Left lung (tissue), 10 donors: ENCODE results near the gene SHISA5. TPM values are rescaled to one million over a fixed set of nuclear protein-coding genes. Genes with fewer than 3 reads are reported as not detected.
"Not testable (repeated sequence)": the region's sequence is repeated elsewhere in the genome, so short reads cannot be mapped to it uniquely, and the experiment has no call there.

Experiments used
- ATAC-seq: fragments of 200-7000 bp; cut with Tn5 transposase; one replicate; pipeline ENCODE4 v1.9.1; 2020; ENCODE audit warnings: moderate library complexity
- DNase-seq, 4 donors: peaks; one replicate each; pipeline ENCODE4 v3.0.0-alpha.2; 2013 to 2020
- H3K27ac ChIP-seq, 2 donors: fragments of 200-600 bp; sonication (generic) in 1 of 2; one replicate each; pipeline versions ENCODE4 v1.5.0 to v1.8.0; 2020 to 2021
- H3K27me3 ChIP-seq, 2 donors: fragments of 200-600 bp; sonication (generic) in 1 of 2; one replicate each; pipeline versions ENCODE4 v1.5.0 to v1.8.0; 2020 to 2021
- H3K36me3 ChIP-seq, 2 donors: fragments of 200-600 bp; sonication (generic) in 1 of 2; one replicate each; pipeline versions ENCODE4 v1.5.0 to v1.8.0; 2020 to 2021
- H3K4me1 ChIP-seq, 2 donors: fragments of 200-600 bp; one replicate each; pipeline ENCODE4 v1.8.0; 2021
- H3K4me3 ChIP-seq, 2 donors: fragments of 200-600 bp; sonication (generic) in 1 of 2; one replicate each; pipeline versions ENCODE4 v1.5.0 to v1.8.0; 2020 to 2021; ENCODE audit warnings: mild to moderate bottlenecking in 1 of 2
- H3K9me3 ChIP-seq, 2 donors: fragments of 200-600 bp; sonication (generic) in 1 of 2; one replicate each; pipeline versions ENCODE4 v1.5.0 to v1.8.0; 2020 to 2021
- CTCF ChIP-seq, 2 donors: fragments of 200-600 bp; sonication (generic) in 1 of 2; IDR thresholded peaks; one replicate each; pipeline versions ENCODE4 v1.5.0 to v1.8.0; 2021; ENCODE audit warnings: antibody characterized with exemption in 2 of 2
- intact Hi-C, 2 donors: fragments of 100-400 bp; cut with DNase I; formaldehyde crosslinking; loops; one replicate each; pipeline versions ENCODE4 v1.11.2 to v1.14.2; 2022
- polyA plus RNA-seq, 6 donors: library from polyadenylated mRNA; unstranded; fragments of 120-200 nt; gene quantifications; one replicate each; pipeline ENCODE4 v1.2.1, GENCODE V29; 2013; ENCODE audit not compliant: insufficient read length in 6 of 6
- total RNA-seq, 2 donors: library from RNA; stranded (reverse); fragmentation: NEBNext Ultra II Directional; extraction: Animal tissue kit (Norgen Biotek cat#: 25700); gene quantifications; one replicate each; pipeline ENCODE4 v1.2.1, GENCODE V29; 2021
- donor health status: DM: no; HTN: yes; CAD: no.
- donor health status: DM: no; HTN: no; CAD: no.

The SHISA5 gene
- total and polyA plus RNA-seq, 8 donors = 99.2 to 206 (median 114) TPM

GRCh38 chr3:48535578-48535977 is 31.6 kb upstream of the SHISA5 start:
- intact Hi-C loops = no loop called here
- H3K27ac ChIP-seq = no peak overlapping the region
- H3K9me3 ChIP-seq = no peaks in the 10 kb centered on the region
- H3K27me3 ChIP-seq = no peaks in the 10 kb centered on the region
- ATAC-seq (no peak), DNase-seq (no peak)
- TF ChIP-seq CTCF (IDR thresholded peaks at IDR 0.05) = no peak
- peaks cover 0 to 70% of the 10 kb centered on the region in 2 donors for H3K36me3 ChIP-seq
- peaks cover 0 to 30% of the 10 kb centered on the region in 2 donors for H3K4me1 ChIP-seq
- H3K4me3 ChIP-seq = no peak overlapping the region

GRCh38 chr3:48532977-48533337 is 29.0 kb upstream of the SHISA5 start:
- intact Hi-C loops = no loop called here
- peak overlapping the region in 1 of 2 donors; percentile 79 for H3K27ac ChIP-seq
- no peak for ATAC-seq
- H3K9me3 ChIP-seq = no peaks in the 10 kb centered on the region
- no peak for DNase-seq
- no peak overlapping the region for H3K4me3 ChIP-seq
- no peaks in the 10 kb centered on the region for H3K27me3 ChIP-seq
- no peak for TF ChIP-seq CTCF (IDR thresholded peaks at IDR 0.05)
- H3K36me3 ChIP-seq = peaks cover 0 to 48% of the 10 kb centered on the region in 2 donors
- peaks cover 0 to 50% of the 10 kb centered on the region in 2 donors for H3K4me1 ChIP-seq

- H3K36me3 ChIP-seq = peaks cover 0 to 44% of the 10 kb centered on the region in 2 donors
- peak; percentile 23 for ATAC-seq
- peak overlapping the region in 1 of 2 donors; percentile 79 for H3K27ac ChIP-seq
Observed at GRCh38 chr3:48532271-48532976, 28.4 kb upstream of the SHISA5 start.

GRCh38 chr3:48530701-48531100 is 26.7 kb upstream of the SHISA5 start:
- ATAC-seq, H3K4me3 ChIP-seq, DNase-seq, H3K9me3 ChIP-seq, H3K27ac ChIP-seq, H3K27me3 ChIP-seq, intact Hi-C loops: not testable (repeated sequence)
- Histone ChIP-seq H3K4me1 (peaks cover 0 to 65% of the 10 kb centered on the region in 2 donors), H3K36me3 (peaks cover 0 to 40% of the 10 kb centered on the region in 2 donors)

More at GRCh38 chr3:48532271-48532976, 28.4 kb upstream of the SHISA5 start:
- no peak for DNase-seq
- TF ChIP-seq CTCF (IDR thresholded peaks at IDR 0.05) = no peak
- intact Hi-C loops = no loop called here
- H3K4me1 ChIP-seq = peaks cover 0 to 56% of the 10 kb centered on the region in 2 donors
- H3K27me3 ChIP-seq = no peaks in the 10 kb centered on the region
- H3K9me3 ChIP-seq = no peaks in the 10 kb centered on the region
- H3K4me3 ChIP-seq = no peak overlapping the region

- Histone ChIP-seq H3K4me3 (no peak overlapping the region), H3K9me3 (no peaks in the 10 kb centered on the region), H3K36me3 (peaks cover 0 to 35% of the 10 kb centered on the region in 2 donors), H3K27me3 (no peaks in the 10 kb centered on the region), H3K27ac (peak overlapping the region in 1 of 2 donors; percentile 91), H3K4me1 (peaks cover 0 to 66% of the 10 kb centered on the region in 2 donors)
- ATAC-seq (peak; percentile 30), DNase-seq (no peak)
- no peak for TF ChIP-seq CTCF (IDR thresholded peaks at IDR 0.05)
- intact Hi-C loops = no loop called here
Observed at GRCh38 chr3:48528754-48529153, 24.8 kb upstream of the SHISA5 start.
